ENCODE measurements around the gene DCAF12L2.

DCAF12L2 gene

GRCh38 chrX:126164226-126164625 lies 1.9 kb downstream of the DCAF12L2 start:
- TF ChIP-seq ESRRG (CRISPR knock-in tag; IDR thresholded peaks at IDR 0.05) (no peak), CSDC2 (CRISPR knock-in tag; IDR thresholded peaks at IDR 0.05) (no peak), BACH2 (CRISPR knock-in tag; IDR thresholded peaks at IDR 0.05; ENCODE audit: borderline replicate concordance) (no peak), TOX (CRISPR knock-in tag; IDR thresholded peaks at IDR 0.05; ENCODE audit: borderline replicate concordance) (no peak), GLIS3 (CRISPR knock-in tag; IDR thresholded peaks at IDR 0.05) (no peak), SNAI2 (CRISPR knock-in tag; IDR thresholded peaks at IDR 0.05) (no peak), ZFP3 (CRISPR knock-in tag; IDR thresholded peaks at IDR 0.05) (no peak), RARB (CRISPR knock-in tag; IDR thresholded peaks at IDR 0.05) (no peak), ARNTL (CRISPR knock-in tag; IDR thresholded peaks at IDR 0.05; ENCODE audit: borderline replicate concordance, low read depth) (no peak), ZC3H10 (CRISPR knock-in tag; IDR thresholded peaks at IDR 0.05) (no peak), ISL1 (CRISPR knock-in tag; IDR thresholded peaks at IDR 0.05) (no peak), CREB5 (CRISPR knock-in tag; IDR thresholded peaks at IDR 0.05; ENCODE audit: low read depth) (no peak), ZNF8 (CRISPR knock-in tag; IDR thresholded peaks at IDR 0.05) (no peak), OSR1 (CRISPR knock-in tag; IDR thresholded peaks at IDR 0.05) (no peak), POU6F1 (CRISPR knock-in tag; IDR thresholded peaks at IDR 0.05; ENCODE audit: borderline replicate concordance, low read depth) (no peak)
- TF ChIP-seq, protein P1, sequence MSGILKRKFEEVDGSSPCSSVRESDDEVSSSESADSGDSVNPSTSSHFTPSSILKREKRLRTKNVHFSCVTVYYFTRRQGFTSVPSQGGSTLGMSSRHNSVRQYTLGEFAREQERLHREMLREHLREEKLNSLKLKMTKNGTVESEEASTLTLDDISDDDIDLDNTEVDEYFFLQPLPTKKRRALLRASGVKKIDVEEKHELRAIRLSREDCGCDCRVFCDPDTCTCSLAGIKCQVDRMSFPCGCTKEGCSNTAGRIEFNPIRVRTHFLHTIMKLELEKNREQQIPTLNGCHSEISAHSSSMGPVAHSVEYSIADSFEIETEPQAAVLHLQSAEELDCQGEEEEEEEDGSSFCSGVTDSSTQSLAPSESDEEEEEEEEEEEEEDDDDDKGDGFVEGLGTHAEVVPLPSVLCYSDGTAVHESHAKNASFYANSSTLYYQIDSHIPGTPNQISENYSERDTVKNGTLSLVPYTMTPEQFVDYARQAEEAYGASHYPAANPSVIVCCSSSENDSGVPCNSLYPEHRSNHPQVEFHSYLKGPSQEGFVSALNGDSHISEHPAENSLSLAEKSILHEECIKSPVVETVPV (CRISPR knock-in tag; IDR thresholded peaks at IDR 0.05), result no peak
- TF ChIP-seq, protein P2, sequence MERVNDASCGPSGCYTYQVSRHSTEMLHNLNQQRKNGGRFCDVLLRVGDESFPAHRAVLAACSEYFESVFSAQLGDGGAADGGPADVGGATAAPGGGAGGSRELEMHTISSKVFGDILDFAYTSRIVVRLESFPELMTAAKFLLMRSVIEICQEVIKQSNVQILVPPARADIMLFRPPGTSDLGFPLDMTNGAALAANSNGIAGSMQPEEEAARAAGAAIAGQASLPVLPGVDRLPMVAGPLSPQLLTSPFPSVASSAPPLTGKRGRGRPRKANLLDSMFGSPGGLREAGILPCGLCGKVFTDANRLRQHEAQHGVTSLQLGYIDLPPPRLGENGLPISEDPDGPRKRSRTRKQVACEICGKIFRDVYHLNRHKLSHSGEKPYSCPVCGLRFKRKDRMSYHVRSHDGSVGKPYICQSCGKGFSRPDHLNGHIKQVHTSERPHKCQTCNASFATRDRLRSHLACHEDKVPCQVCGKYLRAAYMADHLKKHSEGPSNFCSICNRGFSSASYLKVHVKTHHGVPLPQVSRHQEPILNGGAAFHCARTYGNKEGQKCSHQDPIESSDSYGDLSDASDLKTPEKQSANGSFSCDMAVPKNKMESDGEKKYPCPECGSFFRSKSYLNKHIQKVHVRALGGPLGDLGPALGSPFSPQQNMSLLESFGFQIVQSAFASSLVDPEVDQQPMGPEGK (CRISPR knock-in tag; IDR thresholded peaks at IDR 0.05; ENCODE audit: borderline replicate concordance), result no peak
- TF ChIP-seq, protein P3, sequence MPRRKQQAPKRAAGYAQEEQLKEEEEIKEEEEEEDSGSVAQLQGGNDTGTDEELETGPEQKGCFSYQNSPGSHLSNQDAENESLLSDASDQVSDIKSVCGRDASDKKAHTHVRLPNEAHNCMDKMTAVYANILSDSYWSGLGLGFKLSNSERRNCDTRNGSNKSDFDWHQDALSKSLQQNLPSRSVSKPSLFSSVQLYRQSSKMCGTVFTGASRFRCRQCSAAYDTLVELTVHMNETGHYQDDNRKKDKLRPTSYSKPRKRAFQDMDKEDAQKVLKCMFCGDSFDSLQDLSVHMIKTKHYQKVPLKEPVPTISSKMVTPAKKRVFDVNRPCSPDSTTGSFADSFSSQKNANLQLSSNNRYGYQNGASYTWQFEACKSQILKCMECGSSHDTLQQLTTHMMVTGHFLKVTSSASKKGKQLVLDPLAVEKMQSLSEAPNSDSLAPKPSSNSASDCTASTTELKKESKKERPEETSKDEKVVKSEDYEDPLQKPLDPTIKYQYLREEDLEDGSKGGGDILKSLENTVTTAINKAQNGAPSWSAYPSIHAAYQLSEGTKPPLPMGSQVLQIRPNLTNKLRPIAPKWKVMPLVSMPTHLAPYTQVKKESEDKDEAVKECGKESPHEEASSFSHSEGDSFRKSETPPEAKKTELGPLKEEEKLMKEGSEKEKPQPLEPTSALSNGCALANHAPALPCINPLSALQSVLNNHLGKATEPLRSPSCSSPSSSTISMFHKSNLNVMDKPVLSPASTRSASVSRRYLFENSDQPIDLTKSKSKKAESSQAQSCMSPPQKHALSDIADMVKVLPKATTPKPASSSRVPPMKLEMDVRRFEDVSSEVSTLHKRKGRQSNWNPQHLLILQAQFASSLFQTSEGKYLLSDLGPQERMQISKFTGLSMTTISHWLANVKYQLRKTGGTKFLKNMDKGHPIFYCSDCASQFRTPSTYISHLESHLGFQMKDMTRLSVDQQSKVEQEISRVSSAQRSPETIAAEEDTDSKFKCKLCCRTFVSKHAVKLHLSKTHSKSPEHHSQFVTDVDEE (CRISPR knock-in tag; IDR thresholded peaks at IDR 0.05), result no peak
- ATAC-seq, result no peak

GRCh38 chrX:126141014-126141413 lies 25.1 kb downstream of the DCAF12L2 start:
- no peak for TF ChIP-seq CREB5 (CRISPR knock-in tag; IDR thresholded peaks at IDR 0.05; ENCODE audit: low read depth)
- TF ChIP-seq BACH2 (CRISPR knock-in tag; IDR thresholded peaks at IDR 0.05; ENCODE audit: borderline replicate concordance), result no peak
- TF ChIP-seq CSDC2 (CRISPR knock-in tag; IDR thresholded peaks at IDR 0.05), result no peak
- TF ChIP-seq TOX (CRISPR knock-in tag; IDR thresholded peaks at IDR 0.05; ENCODE audit: borderline replicate concordance), result no peak
- no peak for TF ChIP-seq POU6F1 (CRISPR knock-in tag; IDR thresholded peaks at IDR 0.05; ENCODE audit: borderline replicate concordance, low read depth)
- no peak for TF ChIP-seq ISL1 (CRISPR knock-in tag; IDR thresholded peaks at IDR 0.05)
- no peak for TF ChIP-seq TCF4 (CRISPR knock-in tag; IDR thresholded peaks at IDR 0.05; ENCODE audit: borderline replicate concordance)
- TF ChIP-seq, protein P2 (CRISPR knock-in tag; IDR thresholded peaks at IDR 0.05; ENCODE audit: borderline replicate concordance), result no peak
- TF ChIP-seq PPARA (CRISPR knock-in tag; IDR thresholded peaks at IDR 0.05; ENCODE audit: borderline replicate concordance), result no peak
- TF ChIP-seq SNAI2 (CRISPR knock-in tag; IDR thresholded peaks at IDR 0.05), result no peak
- ATAC-seq, result no peak

All from SK-N-SH treated with all-trans-retinoic acid at 6 μM for 48 hours (cell line).